ENCODE results near the gene KLRF2.
A peak's percentile ranks its signal among the peaks of the same experiment; 100 is the strongest.

KLRF2 gene

DNA sequence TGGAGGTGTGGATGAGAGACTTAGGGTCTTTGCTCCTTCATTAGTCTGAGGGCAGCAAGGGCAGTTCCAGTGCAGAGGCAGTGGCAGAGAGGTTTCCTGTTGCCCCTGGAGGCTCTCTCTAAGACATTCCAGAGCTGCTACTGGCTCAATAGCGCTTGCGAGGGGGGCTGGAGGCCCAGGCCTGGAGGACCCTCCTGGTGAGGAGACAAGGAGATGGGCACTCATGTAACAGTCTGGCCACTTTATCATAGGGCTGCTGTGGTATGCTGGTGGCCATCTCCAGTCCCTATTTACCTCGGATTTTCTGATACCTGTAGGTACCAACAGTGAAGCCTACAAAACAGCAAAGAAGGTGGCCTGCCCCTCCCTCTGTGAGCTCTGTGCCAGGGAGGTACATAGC lies 38.2 kb downstream of the KLRF2 start:
- H3K4me3 ChIP-seq (ENCODE audit: low read depth, low read length), result no peak overlapping the region
- TF ChIP-seq, protein P1, sequence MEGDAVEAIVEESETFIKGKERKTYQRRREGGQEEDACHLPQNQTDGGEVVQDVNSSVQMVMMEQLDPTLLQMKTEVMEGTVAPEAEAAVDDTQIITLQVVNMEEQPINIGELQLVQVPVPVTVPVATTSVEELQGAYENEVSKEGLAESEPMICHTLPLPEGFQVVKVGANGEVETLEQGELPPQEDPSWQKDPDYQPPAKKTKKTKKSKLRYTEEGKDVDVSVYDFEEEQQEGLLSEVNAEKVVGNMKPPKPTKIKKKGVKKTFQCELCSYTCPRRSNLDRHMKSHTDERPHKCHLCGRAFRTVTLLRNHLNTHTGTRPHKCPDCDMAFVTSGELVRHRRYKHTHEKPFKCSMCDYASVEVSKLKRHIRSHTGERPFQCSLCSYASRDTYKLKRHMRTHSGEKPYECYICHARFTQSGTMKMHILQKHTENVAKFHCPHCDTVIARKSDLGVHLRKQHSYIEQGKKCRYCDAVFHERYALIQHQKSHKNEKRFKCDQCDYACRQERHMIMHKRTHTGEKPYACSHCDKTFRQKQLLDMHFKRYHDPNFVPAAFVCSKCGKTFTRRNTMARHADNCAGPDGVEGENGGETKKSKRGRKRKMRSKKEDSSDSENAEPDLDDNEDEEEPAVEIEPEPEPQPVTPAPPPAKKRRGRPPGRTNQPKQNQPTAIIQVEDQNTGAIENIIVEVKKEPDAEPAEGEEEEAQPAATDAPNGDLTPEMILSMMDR (conservative IDR thresholded peaks at IDR 0.05; ENCODE audit: low read depth, low read length), result no peak
- DNase-seq (ENCODE audit: low read depth), result no peak

GRCh38 chr12:9920451-9920850 lies 39.2 kb downstream of the KLRF2 start:
- TF ChIP-seq, protein P1 (conservative IDR thresholded peaks at IDR 0.05; ENCODE audit: low read depth, low read length), result no peak
- H3K4me3 ChIP-seq (ENCODE audit: low read depth, low read length), result no peak overlapping the region
- DNase-seq (ENCODE audit: low read depth), result no peak

- TF ChIP-seq, protein P1 (conservative IDR thresholded peaks at IDR 0.05; ENCODE audit: low read depth, low read length), result no peak
- no peak for DNase-seq (ENCODE audit: low read depth)
- no peak overlapping the region for H3K4me3 ChIP-seq (ENCODE audit: low read depth, low read length)
These were observed 41.1 kb downstream of the KLRF2 start for GRCh38 chr12:9922429-9922828.

GRCh38 chr12:9925705-9926393 lies 44.6 kb downstream of the KLRF2 start:
- DNase-seq (ENCODE audit: low read depth), result peak; percentile 69
- peak overlapping the region; percentile 20 for H3K4me3 ChIP-seq (ENCODE audit: low read depth, low read length)
- TF ChIP-seq, protein P1 (conservative IDR thresholded peaks at IDR 0.05; ENCODE audit: low read depth, low read length), result peak; percentile 70

- H3K4me3 ChIP-seq (ENCODE audit: low read depth, low read length), result no peak overlapping the region
- DNase-seq (ENCODE audit: low read depth), result peak; percentile 11
- TF ChIP-seq, protein P1 (conservative IDR thresholded peaks at IDR 0.05; ENCODE audit: low read depth, low read length), result no peak
These were observed 45.6 kb downstream of the KLRF2 start for GRCh38 chr12:9926876-9927275.

DNA sequence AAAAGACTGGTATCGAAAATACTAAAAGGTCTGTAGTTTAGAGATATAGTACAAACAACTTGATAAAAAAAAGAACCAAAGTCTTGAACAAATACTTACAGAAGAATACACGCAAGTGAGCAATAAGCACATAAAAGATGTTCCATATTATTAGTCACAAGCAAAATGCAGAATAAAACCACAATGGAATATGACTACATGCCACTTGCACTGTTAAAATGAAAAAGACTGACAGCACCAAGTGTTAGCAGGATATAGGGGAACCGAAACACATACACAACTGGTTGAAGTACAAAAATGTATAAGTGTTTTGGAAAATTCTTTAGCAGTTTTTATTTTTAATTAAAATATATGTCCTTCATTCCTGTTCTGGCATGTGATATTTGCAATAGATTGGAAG lies 47.3 kb downstream of the KLRF2 start:
- TF ChIP-seq, protein P1 (conservative IDR thresholded peaks at IDR 0.05; ENCODE audit: low read depth, low read length), result no peak
- no peak overlapping the region for H3K4me3 ChIP-seq (ENCODE audit: low read depth, low read length)
- no peak for DNase-seq (ENCODE audit: low read depth)

DNA sequence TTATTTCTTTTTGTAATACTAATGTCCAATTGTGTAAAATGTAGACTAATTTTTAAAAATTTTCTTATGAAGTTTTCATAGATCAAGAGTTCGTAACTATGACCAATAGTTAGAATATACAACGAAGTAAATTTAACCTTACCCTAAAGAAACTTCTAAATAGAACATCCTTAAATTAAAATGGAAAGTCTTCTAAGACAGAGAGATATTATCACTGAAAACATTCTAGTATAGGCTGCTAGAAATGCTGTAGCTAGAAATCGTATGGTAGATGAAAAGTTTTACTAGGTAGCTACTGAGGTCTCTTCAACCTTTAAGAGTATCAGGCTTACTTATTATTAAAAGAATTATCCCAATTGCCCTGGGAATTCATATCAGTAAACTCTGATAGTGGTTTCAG lies 50.0 kb downstream of the KLRF2 start:
- H3K4me3 ChIP-seq (ENCODE audit: low read depth, low read length), result no peak overlapping the region
- no peak for DNase-seq (ENCODE audit: low read depth)

More for the DNA sequence above, 50.0 kb downstream of the KLRF2 start:
- TF ChIP-seq, protein P1 (conservative IDR thresholded peaks at IDR 0.05; ENCODE audit: low read depth, low read length), result no peak
